Right lobe of liver (tissue), 6 donors: Measurements from ENCODE around the gene TIAM2. TPM values are rescaled to one million over a fixed set of nuclear protein-coding genes. Genes with fewer than 3 reads are reported as not detected.

Experiments used
- ATAC-seq, 4 donors: fragments of 200-7000 bp; cut with Tn5 transposase; one replicate each; pipeline ENCODE4 v1.9.1; 2020; ENCODE audit warnings: mild to moderate bottlenecking in 4 of 4, moderate library complexity in 4 of 4
- DNase-seq, 3 donors: peaks; one replicate each; pipeline ENCODE4 v3.0.0-alpha.2; 2020
- H3K27ac ChIP-seq, 3 donors: fragments of 200-600 bp; one replicate each; pipeline ENCODE4 v1.8.0; 2022
- H3K27me3 ChIP-seq, 2 donors: fragments of 200-600 bp; one replicate each; pipeline ENCODE4 v1.8.0; 2022
- H3K36me3 ChIP-seq, 4 donors: fragments of 200-600 bp; sonication (generic) in 1 of 4; one replicate each; pipeline versions ENCODE4 v1.5.1 to v1.8.0; 2017 to 2022; ENCODE audit warnings: control low read depth in 1 of 4
- H3K4me1 ChIP-seq, 4 donors: fragments of 200-600 bp; sonication (generic) in 1 of 4; one replicate each; pipeline versions ENCODE4 v1.5.1 to v1.8.0; 2017 to 2022; ENCODE audit warnings: control low read depth in 1 of 4
- H3K4me3 ChIP-seq, 3 donors: fragments of 200-600 bp; one replicate each; pipeline ENCODE4 v1.8.0; 2022
- H3K9me3 ChIP-seq, 4 donors: fragments of 200-600 bp; sonication (generic) in 1 of 4; one replicate each; pipeline versions ENCODE4 v1.5.1 to v1.8.0; 2017 to 2022; ENCODE audit warnings: control low read depth in 1 of 4
- POLR2A ChIP-seq: fragments of 450-650 bp; IDR thresholded peaks from one replicate; pipeline ENCODE4 v1.6.1; 2017; ENCODE audit warnings: antibody characterized with exemption, mild to moderate bottlenecking
- WGBS: methylation state at CpG from one replicate; pipeline ENCODE4 v1.1.6; 2018; ENCODE audit warnings: low coverage, low lambda C conversion rate; ENCODE audit not compliant: insufficient coverage; ENCODE audit errors: missing lambda C conversion rate; 5-methylcytosine and 5-hydroxymethylcytosine counted together
- intact Hi-C, 2 donors: fragments of 100-400 bp; cut with DNase I; formaldehyde crosslinking; loops; one replicate each; pipeline versions ENCODE4 v1.11.2 to v1.14.1; 2022
- total RNA-seq, 6 experiments: library from RNA; depleted of rRNA in 2 of 6; stranded (reverse); fragments of >200 nt in 2 of 6; fragmentation: NEBNext Ultra II Directional in 3 of 6; extraction: Animal tissue kit (Norgen Biotek cat#: 25700) in 3 of 6; gene quantifications; one replicate each; pipeline versions ENCODE4 v1.1.0 to v1.2.4, GENCODE V29; 2016 to 2023
- TF ChIP-seq, protein P1 (sequence below), 4 donors: fragments of 200-600 bp in 3 of 4; fragments of 450-650 bp in 1 of 4; IDR thresholded peaks; one replicate each; pipeline versions ENCODE4 v1.5.1 to v1.8.0; 2016 to 2022; ENCODE audit warnings: antibody characterized with exemption in 4 of 4, mild to moderate bottlenecking in 2 of 4
- donor health status: DM: no; HTN: yes; CAD: no.
- donor health status: DM: no; HTN: no; CAD: no.
- donor health status: DM: no; HTN: no; CAD: no.
- donor health status: DM: no; HTN: yes; CAD: no.
- donor health status: DM: no; HTN: yes; CAD: no.

The TIAM2 gene
- total RNA-seq, 6 experiments from 2014 or later = 1.3 to 4.4 (median 1.7) TPM

DNA sequence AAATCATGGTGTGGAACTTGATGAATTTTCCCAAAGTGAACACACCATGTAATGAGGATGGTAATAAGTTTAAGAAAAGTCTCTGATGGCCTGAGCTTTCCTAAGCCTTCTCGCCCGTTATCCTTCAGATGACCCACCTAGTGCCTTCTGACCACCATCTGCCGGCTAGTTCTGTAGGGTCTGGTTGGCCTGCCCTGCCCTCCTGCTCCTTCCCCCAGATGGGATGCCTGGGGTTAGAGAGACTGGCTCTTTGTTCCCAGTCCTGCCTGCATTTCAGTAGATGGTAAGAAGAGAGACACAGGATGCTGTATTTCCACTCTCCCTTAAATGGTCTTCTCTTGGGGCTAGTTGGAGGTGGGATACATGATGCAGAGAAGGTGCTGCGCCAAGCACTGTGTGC, 43.0 kb downstream of the TIAM2 start:
- intact Hi-C loops = no loop called here
- WGBS = 84% methylated on average over 4 of the region's 4 CpGs
- ATAC-seq (no peak), DNase-seq (no peak)
- Histone ChIP-seq H3K4me3 (no peak overlapping the region), H3K36me3 (no peaks in the 10 kb centered on the region), H3K4me1 (no peaks in the 10 kb centered on the region), H3K9me3 (no peaks in the 10 kb centered on the region), H3K27me3 (no peaks in the 10 kb centered on the region), H3K27ac (no peak overlapping the region)
- TF ChIP-seq, protein P1, sequence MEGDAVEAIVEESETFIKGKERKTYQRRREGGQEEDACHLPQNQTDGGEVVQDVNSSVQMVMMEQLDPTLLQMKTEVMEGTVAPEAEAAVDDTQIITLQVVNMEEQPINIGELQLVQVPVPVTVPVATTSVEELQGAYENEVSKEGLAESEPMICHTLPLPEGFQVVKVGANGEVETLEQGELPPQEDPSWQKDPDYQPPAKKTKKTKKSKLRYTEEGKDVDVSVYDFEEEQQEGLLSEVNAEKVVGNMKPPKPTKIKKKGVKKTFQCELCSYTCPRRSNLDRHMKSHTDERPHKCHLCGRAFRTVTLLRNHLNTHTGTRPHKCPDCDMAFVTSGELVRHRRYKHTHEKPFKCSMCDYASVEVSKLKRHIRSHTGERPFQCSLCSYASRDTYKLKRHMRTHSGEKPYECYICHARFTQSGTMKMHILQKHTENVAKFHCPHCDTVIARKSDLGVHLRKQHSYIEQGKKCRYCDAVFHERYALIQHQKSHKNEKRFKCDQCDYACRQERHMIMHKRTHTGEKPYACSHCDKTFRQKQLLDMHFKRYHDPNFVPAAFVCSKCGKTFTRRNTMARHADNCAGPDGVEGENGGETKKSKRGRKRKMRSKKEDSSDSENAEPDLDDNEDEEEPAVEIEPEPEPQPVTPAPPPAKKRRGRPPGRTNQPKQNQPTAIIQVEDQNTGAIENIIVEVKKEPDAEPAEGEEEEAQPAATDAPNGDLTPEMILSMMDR (IDR thresholded peaks at IDR 0.05) = no peak
- no peak for TF ChIP-seq POLR2A

DNA sequence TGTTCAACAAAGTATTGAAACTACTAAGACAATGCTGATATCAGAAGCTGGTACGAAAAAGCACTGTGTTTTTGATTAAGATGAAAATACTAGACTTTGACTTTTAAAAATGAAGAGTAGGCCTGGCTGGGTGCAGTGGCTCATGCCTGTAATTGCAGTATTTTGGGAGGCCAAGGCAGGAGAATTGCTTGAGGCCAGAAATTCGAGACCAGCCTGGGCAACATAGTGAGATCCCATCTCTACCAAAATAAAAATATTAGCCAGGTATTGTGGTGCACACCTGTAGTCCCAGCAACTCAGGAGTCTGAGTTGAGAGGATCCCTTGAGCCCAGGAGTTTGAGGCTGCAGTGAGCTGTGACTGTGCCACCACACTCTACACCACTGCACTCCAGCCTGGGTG, 43.4 kb downstream of the TIAM2 start:
- Histone ChIP-seq H3K36me3 (no peaks in the 10 kb centered on the region), H3K4me3 (no peak overlapping the region), H3K27ac (no peak overlapping the region), H3K4me1 (no peaks in the 10 kb centered on the region), H3K27me3 (no peaks in the 10 kb centered on the region), H3K9me3 (no peaks in the 10 kb centered on the region)
- TF ChIP-seq, protein P1 (IDR thresholded peaks at IDR 0.05) = no peak
- no peak for TF ChIP-seq POLR2A
- no peak for ATAC-seq
- 74% methylated on average over 2 of the region's 2 CpGs for WGBS
- intact Hi-C loops = no loop called here
- DNase-seq = no peak

DNA sequence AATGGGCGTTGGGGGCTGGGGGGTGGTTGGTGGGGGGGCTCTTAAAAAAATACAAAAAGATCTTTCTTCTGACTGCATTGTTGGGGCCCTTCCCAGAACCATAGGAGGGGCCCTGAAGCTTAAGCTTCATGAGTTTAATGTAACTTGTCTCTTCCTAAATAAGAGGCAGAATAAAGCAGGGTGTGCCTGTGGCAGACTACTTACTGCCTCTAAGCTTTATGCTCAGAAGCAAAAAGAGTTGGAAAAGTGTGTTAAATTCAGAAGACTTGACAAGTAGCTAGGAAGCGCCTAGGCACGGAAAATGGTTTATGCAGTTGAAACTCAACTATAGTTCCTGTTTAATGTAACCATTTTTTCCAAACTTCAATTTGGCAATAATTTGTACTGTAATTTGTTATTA, 44.5 kb downstream of the TIAM2 start:
- intact Hi-C loops = no loop called here
- ATAC-seq (no peak), DNase-seq (no peak)
- H3K4me1 ChIP-seq = no peaks in the 10 kb centered on the region
- no peaks in the 10 kb centered on the region for H3K36me3 ChIP-seq
- 71% methylated on average over 3 of the region's 3 CpGs for WGBS
- H3K4me3 ChIP-seq = no peak overlapping the region
- H3K9me3 ChIP-seq = no peaks in the 10 kb centered on the region
- H3K27me3 ChIP-seq = no peaks in the 10 kb centered on the region
- no peak overlapping the region for H3K27ac ChIP-seq
- TF ChIP-seq, protein P1 (IDR thresholded peaks at IDR 0.05) = no peak
- TF ChIP-seq POLR2A = no peak

DNA sequence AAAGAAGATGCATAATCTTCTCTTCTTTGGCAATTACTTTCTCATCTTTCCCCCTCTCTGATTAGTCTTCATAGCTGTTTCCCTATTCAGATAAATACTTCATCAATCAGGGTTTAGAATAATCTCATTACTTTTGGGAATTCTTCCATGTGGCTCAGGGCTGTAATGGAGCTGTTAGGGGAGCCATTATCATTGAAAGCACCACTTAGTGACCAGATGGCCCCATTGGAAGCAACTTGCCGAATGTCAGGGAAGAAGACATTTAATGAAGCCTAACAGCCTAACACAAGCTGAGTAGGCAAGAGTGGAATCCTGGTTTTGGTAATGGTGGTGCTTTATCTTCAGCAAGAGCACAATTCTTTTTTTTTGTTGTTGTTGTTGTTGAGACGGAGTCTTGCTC, 45.0 kb downstream of the TIAM2 start:
- no peaks in the 10 kb centered on the region for H3K36me3 ChIP-seq
- DNase-seq (no peak), ATAC-seq (no peak)
- H3K9me3 ChIP-seq = no peaks in the 10 kb centered on the region
- intact Hi-C loops = no loop called here
- WGBS = 82% methylated on average over 1 of the region's 2 CpGs
- no peak overlapping the region for H3K4me3 ChIP-seq
- TF ChIP-seq, protein P1 (IDR thresholded peaks at IDR 0.05) = no peak
- TF ChIP-seq POLR2A = no peak
- no peaks in the 10 kb centered on the region for H3K4me1 ChIP-seq
- H3K27me3 ChIP-seq = no peaks in the 10 kb centered on the region
- H3K27ac ChIP-seq = no peak overlapping the region
